AG04449 (cell line): ENCODE measurements around the gene MEGF11.

ENCODE experiments used
- CTCF ChIA-PET: fragments of 350-600 bp; formaldehyde crosslinking; extraction: SDS; loops from one replicate; lab custom pipeline; 2021; ENCODE audit warnings: antibody characterized with exemption; lab: Yijun Ruan, JAX
- POLR2A ChIA-PET: fragments of 400-600, 350-600 bp; formaldehyde crosslinking; extraction: SDS; loops from one replicate; lab custom pipeline; 2020; ENCODE audit warnings: antibody characterized with exemption, inconsistent platforms; lab: Yijun Ruan, JAX
- DNase-seq: peaks from one replicate; pipeline ENCODE4 v3.0.0-alpha.2; 2010; ENCODE audit warnings: low read depth, low spot score
- H3K4me3 ChIP-seq: 2 replicates; pipeline ENCODE4 v1.5.1; 2011; ENCODE audit warnings: low read depth, mild to moderate bottlenecking, control low read depth, low read length
- TF ChIP-seq, protein P1 (sequence below): IDR thresholded peaks from one replicate; pipeline ENCODE4 v1.5.1; 2011; ENCODE audit warnings: mild to moderate bottlenecking, moderate library complexity, low read length, control low read depth, inconsistent platforms; ENCODE audit not compliant: insufficient read depth; ENCODE audit errors: missing control alignments

MEGF11 gene

DNA sequence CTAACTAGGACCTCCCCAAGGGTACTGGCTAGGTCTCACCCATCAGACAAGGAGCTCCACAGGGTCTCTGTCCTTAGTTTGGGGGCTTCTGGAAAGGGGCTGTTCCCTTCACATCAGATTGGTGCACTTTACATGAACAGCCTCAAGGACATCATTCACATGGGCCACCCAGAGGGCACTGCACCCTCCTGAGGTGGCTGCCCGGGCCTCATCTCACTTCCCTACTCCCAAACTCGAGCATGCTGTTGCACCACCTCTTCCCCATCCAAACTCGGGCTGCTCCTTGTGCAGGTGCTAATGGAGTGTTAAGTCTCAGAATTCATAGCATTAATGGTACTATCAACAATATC lies 336.2 kb downstream of the MEGF11 start:
- H3K4me3 ChIP-seq: no peak overlapping the region
- CTCF ChIA-PET: interaction anchor here (0.7 to 3.8 kb wide), 8 partner anchors 8 to 371 kb away, joined by 3 to 21 read pairs (median 4); no protein-coding TSS in a partner anchor
- DNase-seq: no peak
- TF ChIP-seq, protein P1, sequence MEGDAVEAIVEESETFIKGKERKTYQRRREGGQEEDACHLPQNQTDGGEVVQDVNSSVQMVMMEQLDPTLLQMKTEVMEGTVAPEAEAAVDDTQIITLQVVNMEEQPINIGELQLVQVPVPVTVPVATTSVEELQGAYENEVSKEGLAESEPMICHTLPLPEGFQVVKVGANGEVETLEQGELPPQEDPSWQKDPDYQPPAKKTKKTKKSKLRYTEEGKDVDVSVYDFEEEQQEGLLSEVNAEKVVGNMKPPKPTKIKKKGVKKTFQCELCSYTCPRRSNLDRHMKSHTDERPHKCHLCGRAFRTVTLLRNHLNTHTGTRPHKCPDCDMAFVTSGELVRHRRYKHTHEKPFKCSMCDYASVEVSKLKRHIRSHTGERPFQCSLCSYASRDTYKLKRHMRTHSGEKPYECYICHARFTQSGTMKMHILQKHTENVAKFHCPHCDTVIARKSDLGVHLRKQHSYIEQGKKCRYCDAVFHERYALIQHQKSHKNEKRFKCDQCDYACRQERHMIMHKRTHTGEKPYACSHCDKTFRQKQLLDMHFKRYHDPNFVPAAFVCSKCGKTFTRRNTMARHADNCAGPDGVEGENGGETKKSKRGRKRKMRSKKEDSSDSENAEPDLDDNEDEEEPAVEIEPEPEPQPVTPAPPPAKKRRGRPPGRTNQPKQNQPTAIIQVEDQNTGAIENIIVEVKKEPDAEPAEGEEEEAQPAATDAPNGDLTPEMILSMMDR: no peak
- POLR2A ChIA-PET: no interaction called here

DNA sequence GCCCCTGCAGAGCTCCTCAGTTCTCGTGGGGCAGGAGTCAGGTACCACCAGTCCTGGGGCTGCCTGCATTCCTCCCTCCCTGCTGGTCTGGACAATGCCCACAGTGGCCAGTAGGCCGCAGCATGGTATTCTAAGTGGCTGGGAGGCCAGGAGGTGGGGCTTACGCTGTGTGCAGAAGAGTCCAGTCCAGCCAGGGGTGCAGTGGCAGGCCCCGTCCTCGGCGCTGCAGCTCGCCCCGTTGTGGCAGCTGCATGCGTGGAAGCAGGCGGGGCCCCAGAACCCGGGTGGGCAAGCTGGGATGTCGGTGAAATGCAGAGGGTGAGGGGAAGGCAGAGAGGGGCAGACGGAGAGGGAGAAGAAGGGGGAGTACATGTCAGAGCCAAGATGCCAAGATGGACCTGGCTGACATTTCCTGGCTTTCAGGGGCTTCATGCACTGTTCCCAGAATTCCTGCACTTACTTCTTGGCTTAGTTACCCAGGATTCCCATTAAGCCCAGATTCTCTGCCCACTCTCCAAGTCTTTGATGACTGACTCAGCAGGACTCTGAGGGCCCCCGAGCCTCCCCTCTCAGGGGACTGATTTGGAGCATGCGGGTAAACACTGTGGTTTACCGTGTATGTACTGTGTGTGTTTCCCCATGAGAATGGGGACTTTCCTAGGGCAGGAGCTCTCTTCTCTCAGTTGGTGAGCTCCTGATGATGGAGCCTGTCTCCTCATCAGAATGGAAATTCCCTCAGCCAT lies 336.7 kb downstream of the MEGF11 start:
- DNase-seq: peak; percentile 41
- TF ChIP-seq, protein P1: peak; percentile 85
- ChIA-PET CTCF (interaction anchor here (0.6 to 3.8 kb wide), 13 partner anchors 9 to 371 kb away, joined by 3 to 21 read pairs (median 4); no protein-coding TSS in a partner anchor), POLR2A (no interaction called here)
- no peak overlapping the region for H3K4me3 ChIP-seq

DNA sequence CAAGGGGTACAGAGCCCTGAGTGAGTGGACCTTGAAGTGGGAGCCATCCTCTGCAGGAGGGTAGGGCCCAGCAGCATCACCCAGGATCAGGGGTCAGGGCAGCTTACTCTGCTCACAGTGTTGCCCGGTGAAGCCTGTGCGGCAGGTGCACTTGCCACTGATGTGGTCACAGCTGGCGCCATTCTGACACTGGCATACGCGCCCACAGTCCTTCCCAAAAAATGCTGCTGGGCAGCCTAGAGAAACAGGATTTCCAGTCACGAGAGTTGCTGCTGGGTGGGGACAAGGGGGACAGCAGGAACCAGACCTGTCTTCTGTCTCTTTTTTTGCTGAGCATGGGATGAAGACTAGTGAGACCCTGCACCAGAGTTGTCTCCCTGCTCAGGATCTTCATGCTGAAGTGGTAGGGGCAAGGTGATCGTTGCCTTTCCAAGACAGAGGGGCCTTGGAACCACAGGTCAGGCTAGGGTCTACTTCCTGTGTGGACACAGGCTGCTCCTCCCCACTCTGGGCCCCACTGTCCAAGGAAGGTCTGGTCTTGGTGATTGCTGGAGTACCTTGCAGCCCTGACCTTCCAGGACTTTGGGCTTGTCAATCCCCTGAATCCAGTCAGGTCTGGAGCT lies 337.4 kb downstream of the MEGF11 start:
- ChIA-PET POLR2A (no interaction called here), CTCF (interaction anchor here (0.6 to 3.8 kb wide), 12 partner anchors 9 to 372 kb away, joined by 3 to 21 read pairs (median 4); no protein-coding TSS in a partner anchor)
- no peak for DNase-seq
- H3K4me3 ChIP-seq: no peak overlapping the region
- TF ChIP-seq, protein P1: no peak

DNA sequence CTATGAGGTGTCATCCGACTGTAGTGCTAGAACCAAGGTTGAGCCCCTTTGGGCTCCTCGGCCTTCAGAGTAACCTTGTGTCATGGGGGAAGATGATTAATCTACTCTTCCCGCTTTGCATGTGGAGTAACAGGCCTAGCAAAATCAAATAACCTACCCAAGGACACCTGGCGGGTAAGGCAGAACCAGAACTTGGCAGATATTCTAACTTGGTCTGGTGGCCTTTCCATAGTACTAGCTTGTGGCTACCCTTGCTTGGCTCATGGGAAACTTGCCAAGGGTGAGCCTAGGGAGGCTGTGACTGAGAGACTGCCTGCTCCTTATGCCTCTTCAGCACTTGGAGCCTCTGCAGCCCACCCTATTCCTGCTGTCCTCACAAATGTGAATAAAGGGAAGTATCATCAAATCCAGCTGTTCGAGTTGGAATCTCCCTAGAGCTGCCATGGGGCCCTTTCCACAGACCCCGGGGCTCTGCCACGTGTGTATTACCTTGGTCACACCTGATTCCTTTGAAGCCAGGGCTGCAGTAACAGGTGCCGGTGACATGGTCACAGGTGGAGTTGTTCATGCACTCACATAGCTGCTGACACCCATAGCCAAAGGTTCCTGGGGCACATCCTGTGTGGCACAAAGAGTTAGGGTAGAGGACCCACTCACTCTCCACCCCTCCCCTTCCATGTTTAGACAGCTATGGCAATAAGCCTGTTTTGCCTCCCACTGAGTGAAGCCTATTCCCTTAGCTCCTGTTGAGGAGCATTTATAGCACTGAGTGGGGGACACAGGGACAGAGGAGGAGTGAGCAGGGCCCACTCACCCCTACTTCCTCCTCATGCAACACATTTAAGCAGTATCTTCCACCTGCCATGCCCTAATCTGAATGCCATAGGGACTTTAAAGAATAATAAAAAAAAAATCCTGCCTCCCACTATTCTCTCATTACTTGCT lies 338.3 kb downstream of the MEGF11 start:
- no peak overlapping the region for H3K4me3 ChIP-seq
- ChIA-PET POLR2A (no interaction called here), CTCF (interaction anchor here (0.9 to 3.8 kb wide), 4 partner anchors 10 to 373 kb away, joined by 3 to 21 read pairs (median 6); no protein-coding TSS in a partner anchor)
- TF ChIP-seq, protein P1: no peak
- no peak for DNase-seq

DNA sequence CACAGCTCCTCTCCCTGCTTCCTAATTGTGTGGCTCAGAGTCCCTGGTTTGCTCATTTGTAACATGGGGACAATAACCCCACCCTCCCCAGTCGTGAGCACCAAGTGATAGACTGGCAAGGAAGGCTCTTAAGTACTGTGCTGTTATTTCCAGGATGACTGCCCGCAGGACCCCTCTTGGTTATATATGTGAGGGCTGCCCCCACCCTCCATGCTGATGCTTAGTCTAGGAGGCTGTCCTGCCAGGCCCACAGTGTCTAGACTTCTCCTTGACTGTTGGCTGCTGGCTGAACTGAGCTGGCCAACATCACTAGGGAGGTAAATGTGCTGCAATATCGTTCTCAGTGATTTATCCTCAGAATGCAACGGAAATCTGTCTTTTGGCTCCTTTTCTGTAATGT lies 339.2 kb downstream of the MEGF11 start:
- POLR2A ChIA-PET: no interaction called here
- no peak for DNase-seq
- H3K4me3 ChIP-seq: no peak overlapping the region
- CTCF ChIA-PET: interaction anchor here (3.8 kb wide), 1 partner anchor 374 kb away, joined by 21 read pairs; no protein-coding TSS in a partner anchor
- TF ChIP-seq, protein P1: no peak
